Central memory CD8-positive, alpha-beta T cell (primary cell): ENCODE data around the gene FAM53B.

Experiments
- ATAC-seq: fragments of 150-1000 bp; cut with Tn5 transposase; replicated peaks from 2 replicates; pipeline ENCODE4 v1.10.0; 2022; ENCODE audit warnings: mild to moderate bottlenecking, moderate FRiP score, moderate number of reproducible peaks; ENCODE audit not compliant: poor library complexity, severe bottlenecking; ENCODE audit errors: extremely low read depth
- DNase-seq, 2 donors: peaks; one replicate each; pipeline ENCODE4 v3.0.0; 2021; ENCODE audit warnings: low spot score in 2 of 2
- H3K27ac Mint-ChIP-seq: one replicate; pipeline ENCODE4 v1.8.0; 2022; ENCODE audit warnings: low read depth, mild to moderate bottlenecking, moderate library complexity, mixed read lengths
- H3K27me3 Mint-ChIP-seq: one replicate; pipeline ENCODE4 v1.8.0; 2022; ENCODE audit warnings: mixed read lengths
- H3K36me3 Mint-ChIP-seq: one replicate; pipeline ENCODE4 v1.8.0; 2022; ENCODE audit warnings: mild to moderate bottlenecking, moderate library complexity, mixed read lengths; ENCODE audit not compliant: insufficient read depth
- H3K4me1 Mint-ChIP-seq: one replicate; pipeline ENCODE4 v1.8.0; 2022; ENCODE audit warnings: mixed read lengths
- H3K4me3 Mint-ChIP-seq: one replicate; pipeline ENCODE4 v1.8.0; 2022; ENCODE audit warnings: mild to moderate bottlenecking, moderate library complexity, mixed read lengths
- H3K9me3 Mint-ChIP-seq: one replicate; pipeline ENCODE4 v1.8.0; 2022; ENCODE audit warnings: mixed read lengths

FAM53B gene

DNA sequence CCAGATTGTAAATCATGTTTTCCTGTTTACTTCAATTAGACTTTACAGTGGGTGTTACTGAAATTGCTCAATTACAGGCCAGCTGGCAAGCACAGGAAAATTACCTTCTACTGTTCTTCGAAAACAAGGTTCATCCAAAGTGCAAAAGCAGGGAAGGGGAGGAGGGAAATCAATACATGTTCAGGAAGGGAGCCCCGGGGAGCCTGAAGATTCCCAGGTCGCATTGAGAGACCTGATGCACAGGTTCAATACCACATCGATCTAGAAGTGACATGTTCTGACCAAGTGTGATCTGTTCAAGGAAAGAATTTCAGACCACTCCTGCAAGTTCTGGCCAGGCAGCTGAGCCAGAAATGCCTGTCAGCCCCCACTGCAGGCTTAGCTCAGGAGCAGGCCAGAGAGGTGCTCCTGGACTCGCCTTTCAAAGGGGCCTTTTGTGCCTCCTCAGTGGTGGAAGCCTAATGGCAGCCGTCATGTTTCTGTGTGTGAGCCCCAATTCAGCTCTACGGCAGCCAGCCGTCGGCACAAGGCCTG, 35.9 kb downstream of the FAM53B start:
- Mint-ChIP-seq H3K27ac (peak overlapping the region; percentile 97), H3K4me3 (peak overlapping the region; percentile 62), H3K9me3 (no peaks in the 10 kb centered on the region), H3K36me3 (peaks cover 24% of the 10 kb centered on the region), H3K4me1 (peaks cover 87% of the 10 kb centered on the region), H3K27me3 (no peaks in the 10 kb centered on the region)
- ATAC-seq (no peak), DNase-seq (no peak)

DNA sequence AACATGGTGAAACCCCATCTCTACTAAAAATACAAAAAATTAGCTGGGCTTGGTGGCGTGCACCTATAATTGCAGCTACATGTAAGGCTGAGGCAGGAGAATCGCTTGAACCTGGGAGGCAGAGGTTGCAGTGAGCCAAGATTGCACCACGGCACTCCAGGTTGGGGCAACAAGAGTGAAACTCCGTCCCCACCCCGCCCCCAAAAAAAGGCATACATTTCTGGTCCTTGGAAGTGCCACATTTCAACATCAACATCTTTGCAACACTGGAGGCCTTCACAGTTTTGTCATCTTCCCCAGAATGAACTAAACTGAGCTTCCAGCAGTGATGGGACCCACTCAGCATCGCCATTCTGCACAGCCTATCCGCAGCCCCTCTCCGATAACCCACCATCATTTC, 36.6 kb downstream of the FAM53B start:
- Mint-ChIP-seq H3K9me3 (no peaks in the 10 kb centered on the region), H3K36me3 (peaks cover 28% of the 10 kb centered on the region), H3K27me3 (no peaks in the 10 kb centered on the region), H3K4me1 (peaks cover 87% of the 10 kb centered on the region), H3K27ac (peak overlapping the region; percentile 97), H3K4me3 (peak overlapping the region; percentile 62)
- ATAC-seq (no peak), DNase-seq (no peak)

DNA sequence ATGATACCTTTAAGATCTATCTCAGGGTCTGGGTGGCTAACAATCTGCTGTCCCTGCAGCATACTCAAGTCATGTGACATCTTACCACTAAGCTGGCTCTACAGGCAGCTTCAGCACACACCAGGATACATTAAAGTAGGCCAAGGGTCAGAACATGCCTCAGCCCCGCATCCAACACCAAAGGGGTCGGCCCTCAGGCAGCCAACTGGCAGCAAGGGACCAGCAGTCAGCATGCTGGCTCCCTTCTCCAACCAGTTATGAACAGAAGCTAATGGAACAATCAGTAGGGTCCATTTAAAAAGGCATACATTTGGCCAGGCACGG, 37.1 kb downstream of the FAM53B start:
- Mint-ChIP-seq H3K27me3 (no peaks in the 10 kb centered on the region), H3K9me3 (no peaks in the 10 kb centered on the region), H3K4me1 (peaks cover 88% of the 10 kb centered on the region), H3K27ac (peak overlapping the region; percentile 97), H3K36me3 (peaks cover 27% of the 10 kb centered on the region), H3K4me3 (peak overlapping the region; percentile 27)
- ATAC-seq: no peak
- no peak for DNase-seq

DNA sequence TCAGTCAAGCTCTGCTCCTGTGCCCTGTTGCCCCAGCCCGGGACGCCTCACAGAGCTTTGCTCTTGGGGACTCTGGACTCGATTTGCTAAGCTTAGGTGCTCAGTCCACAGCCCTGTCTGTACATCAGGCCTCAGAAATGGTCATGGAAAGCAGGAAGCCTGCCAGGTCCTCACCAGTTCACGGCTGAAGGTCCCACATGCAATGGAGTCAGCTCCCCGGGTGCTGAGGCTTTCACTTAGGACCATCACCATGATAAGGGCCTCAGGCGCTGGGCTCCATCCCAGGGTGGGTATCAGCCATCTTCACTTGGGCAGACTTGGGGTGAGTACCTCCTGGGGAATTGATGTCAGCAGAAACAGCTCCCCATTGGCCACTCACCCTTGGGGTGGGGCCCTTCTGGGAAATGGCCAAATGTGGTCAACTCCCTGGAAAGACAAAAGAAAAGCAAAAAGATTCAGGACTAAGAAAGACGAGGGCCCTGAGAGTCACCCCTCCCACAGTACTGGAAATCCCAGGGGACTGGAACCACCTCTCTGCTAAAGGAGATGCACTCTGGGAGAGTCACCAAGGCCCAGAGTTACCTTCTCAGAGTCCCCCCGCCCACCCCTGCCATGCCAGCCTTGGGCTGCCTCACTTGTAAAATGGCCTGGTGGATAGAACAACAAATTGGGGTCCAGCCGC, 37.6 kb downstream of the FAM53B start:
- DNase-seq: no peak
- H3K27me3 Mint-ChIP-seq: no peaks in the 10 kb centered on the region
- H3K4me1 Mint-ChIP-seq: peaks cover 93% of the 10 kb centered on the region
- peaks cover 29% of the 10 kb centered on the region for H3K36me3 Mint-ChIP-seq
- no peaks in the 10 kb centered on the region for H3K9me3 Mint-ChIP-seq
- ATAC-seq: no peak
- peak overlapping the region; percentile 97 for H3K27ac Mint-ChIP-seq
- H3K4me3 Mint-ChIP-seq: peak overlapping the region; percentile 27

DNA sequence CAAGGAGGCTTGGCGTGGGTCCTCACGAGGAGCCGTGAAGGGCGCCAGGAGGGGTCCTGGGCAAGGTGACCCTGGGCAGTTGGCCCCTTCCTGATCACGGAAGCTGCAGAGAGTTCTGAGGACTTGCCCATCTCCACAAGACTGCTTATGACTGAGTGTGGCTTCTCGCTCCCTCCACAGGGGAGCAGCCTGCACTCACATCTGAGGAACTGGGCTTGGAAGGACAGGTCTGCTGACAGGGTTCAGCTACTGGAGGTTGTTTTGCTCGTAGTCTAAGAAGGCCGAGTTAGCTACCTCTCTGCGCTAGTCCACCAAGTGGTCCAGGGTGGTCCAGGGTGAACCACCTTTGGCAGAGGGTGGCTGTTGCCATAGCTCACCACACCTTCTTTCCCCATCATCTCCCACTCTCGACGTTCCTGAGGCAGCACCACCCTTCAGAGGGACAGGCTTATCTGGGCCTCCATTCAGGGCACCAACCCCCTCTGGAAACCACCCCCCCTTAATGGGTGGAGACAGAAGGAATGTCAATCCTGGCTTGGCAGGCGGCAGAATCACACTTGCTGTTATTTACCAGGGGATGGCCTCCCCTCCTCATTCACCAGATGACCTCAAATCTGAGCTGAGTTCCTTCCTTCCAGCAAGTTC, 38.2 kb downstream of the FAM53B start:
- no peak for ATAC-seq
- peaks cover 96% of the 10 kb centered on the region for H3K4me1 Mint-ChIP-seq
- peak overlapping the region; percentile 97 for H3K27ac Mint-ChIP-seq

DNA sequence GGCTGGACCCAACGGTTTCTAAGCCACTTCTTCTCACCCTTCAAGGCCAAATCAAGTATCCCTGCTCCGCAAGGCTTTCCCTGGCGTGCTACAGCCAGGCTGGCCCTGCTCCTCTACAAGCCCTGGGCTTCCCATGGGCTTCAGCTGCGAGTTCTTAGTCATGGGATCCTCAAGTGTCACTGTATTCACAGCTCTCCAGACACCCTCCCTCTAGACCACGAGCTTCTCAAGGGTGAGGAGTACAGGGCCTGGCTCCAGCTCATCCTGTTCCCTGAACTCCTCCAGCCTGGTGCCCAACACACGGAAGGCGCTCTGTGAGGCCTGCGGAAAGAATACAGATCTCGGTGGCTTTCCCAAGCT, 38.8 kb downstream of the FAM53B start:
- Mint-ChIP-seq H3K9me3 (no peaks in the 10 kb centered on the region), H3K27ac (peak overlapping the region; percentile 97), H3K27me3 (no peaks in the 10 kb centered on the region), H3K4me3 (peak overlapping the region; percentile 65), H3K4me1 (peaks cover 96% of the 10 kb centered on the region), H3K36me3 (peaks cover 28% of the 10 kb centered on the region)
- no peak for DNase-seq
- no peak for ATAC-seq

More for the DNA sequence above, 38.2 kb downstream of the FAM53B start:
- no peaks in the 10 kb centered on the region for H3K27me3 Mint-ChIP-seq
- no peak for DNase-seq
- H3K9me3 Mint-ChIP-seq: no peaks in the 10 kb centered on the region
- H3K4me3 Mint-ChIP-seq: peak overlapping the region; percentile 65
- peaks cover 29% of the 10 kb centered on the region for H3K36me3 Mint-ChIP-seq

DNA sequence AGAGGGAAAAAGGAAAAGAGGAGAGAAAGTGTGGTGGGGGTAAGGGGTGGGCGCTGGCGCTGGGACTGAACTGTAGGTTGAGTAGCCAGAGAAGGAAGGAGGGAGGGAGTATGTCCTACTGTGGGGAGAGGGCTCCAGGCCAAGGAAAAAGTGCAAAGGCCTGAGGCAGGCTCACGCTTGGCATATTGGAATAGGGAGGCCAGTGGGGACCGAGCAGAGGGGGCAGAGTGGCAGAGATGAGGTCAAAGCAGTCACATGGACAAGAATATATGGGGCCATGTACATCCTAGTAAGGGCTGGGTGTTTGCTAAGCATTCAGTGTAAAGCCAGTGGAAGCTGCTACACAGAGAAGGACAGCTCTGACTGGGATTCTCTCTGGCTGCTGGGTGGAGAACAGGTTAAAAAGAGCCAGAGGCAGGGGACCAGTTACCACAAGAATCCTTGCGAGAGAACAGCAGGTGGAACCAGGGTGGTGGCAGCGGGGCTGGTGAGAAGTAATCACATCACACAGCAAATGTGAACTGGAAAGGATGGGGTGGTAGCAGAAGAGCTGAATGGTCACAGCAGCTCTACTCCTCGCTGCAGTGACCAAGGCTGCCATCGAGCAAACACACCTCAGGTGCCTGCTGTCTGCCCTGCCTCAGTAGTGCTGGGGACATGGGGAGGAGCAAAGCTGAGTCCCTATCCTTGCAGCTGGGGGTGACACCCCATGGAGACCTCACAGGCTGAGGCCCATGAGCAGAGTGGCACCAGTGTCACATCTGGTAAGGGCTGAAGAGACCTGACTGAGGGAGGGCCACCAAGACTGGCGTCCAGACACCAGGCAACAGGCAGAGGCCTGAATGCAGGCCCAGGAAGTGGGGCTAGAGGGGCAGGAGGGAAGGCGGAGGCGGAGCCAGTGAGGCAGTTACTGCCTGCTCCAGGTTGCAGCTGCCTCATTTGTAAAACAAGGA, 39.5 kb downstream of the FAM53B start:
- ATAC-seq: no peak
- Mint-ChIP-seq H3K4me3 (peak overlapping the region; percentile 65), H3K9me3 (no peaks in the 10 kb centered on the region), H3K4me1 (peaks cover 96% of the 10 kb centered on the region), H3K27ac (peak overlapping the region; percentile 97), H3K27me3 (no peaks in the 10 kb centered on the region), H3K36me3 (peaks cover 29% of the 10 kb centered on the region)
- no peak for DNase-seq

DNA sequence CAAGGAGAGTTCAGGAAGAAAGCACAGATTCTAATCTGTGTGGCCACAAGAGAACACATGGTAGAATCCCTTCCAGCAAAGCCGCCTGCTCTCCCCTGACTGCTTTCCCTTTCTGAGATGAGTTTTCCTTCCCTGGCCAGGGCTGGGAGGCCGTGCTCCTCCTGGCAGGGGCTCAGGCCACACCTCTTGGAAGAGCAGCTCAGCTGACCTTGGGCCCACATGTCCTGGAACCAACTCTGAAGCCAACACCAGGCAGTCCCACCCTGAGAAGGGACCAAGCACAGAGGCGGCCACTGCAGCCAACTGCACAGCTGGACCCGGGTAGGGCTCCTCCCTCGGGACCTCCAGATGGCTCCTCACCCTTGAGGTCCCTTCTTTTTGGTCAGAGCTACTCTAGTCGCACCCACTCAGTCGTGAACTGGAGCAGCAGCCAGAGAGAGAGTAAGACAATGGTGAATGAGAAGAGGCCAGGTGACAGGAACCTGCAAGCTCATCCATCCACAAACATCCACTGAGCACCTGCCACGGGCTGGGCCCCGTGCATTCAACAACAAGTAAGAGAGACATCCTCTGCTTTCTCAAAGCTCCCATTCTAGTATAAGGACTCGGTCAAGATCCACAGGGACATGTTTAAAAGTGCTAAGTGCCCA, 40.3 kb downstream of the FAM53B start:
- DNase-seq (no peak), ATAC-seq (no peak)
- H3K27me3 Mint-ChIP-seq: no peaks in the 10 kb centered on the region
- H3K36me3 Mint-ChIP-seq: peaks cover 28% of the 10 kb centered on the region
- H3K9me3 Mint-ChIP-seq: no peaks in the 10 kb centered on the region
- H3K27ac Mint-ChIP-seq: peak overlapping the region; percentile 97
- H3K4me1 Mint-ChIP-seq: peaks cover 96% of the 10 kb centered on the region
- H3K4me3 Mint-ChIP-seq: peak overlapping the region; percentile 65

DNA sequence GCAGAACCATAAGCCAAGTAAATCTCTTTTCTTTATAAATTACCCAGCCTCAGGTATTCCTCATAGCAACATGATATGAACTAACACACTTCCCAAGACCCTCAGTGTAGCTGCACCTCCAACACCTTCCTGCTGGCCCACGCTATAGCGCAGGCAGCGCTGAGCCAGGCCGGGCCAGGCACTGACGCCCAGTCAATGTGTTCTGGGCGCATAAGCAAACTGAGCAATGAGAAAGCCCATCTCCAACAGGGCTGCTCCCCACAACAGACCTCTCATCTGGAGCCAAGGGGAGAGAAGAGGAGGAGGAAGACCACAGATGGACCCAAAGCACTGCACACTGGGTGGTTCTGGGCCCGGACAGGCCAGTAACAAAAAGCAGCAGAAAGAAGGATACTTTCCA, 40.8 kb downstream of the FAM53B start:
- peak overlapping the region; percentile 97 for H3K27ac Mint-ChIP-seq
- peaks cover 98% of the 10 kb centered on the region for H3K4me1 Mint-ChIP-seq
- no peak for DNase-seq
- no peaks in the 10 kb centered on the region for H3K9me3 Mint-ChIP-seq
- peaks cover 34% of the 10 kb centered on the region for H3K36me3 Mint-ChIP-seq
- ATAC-seq: no peak
- H3K27me3 Mint-ChIP-seq: no peaks in the 10 kb centered on the region
- peak overlapping the region; percentile 65 for H3K4me3 Mint-ChIP-seq

DNA sequence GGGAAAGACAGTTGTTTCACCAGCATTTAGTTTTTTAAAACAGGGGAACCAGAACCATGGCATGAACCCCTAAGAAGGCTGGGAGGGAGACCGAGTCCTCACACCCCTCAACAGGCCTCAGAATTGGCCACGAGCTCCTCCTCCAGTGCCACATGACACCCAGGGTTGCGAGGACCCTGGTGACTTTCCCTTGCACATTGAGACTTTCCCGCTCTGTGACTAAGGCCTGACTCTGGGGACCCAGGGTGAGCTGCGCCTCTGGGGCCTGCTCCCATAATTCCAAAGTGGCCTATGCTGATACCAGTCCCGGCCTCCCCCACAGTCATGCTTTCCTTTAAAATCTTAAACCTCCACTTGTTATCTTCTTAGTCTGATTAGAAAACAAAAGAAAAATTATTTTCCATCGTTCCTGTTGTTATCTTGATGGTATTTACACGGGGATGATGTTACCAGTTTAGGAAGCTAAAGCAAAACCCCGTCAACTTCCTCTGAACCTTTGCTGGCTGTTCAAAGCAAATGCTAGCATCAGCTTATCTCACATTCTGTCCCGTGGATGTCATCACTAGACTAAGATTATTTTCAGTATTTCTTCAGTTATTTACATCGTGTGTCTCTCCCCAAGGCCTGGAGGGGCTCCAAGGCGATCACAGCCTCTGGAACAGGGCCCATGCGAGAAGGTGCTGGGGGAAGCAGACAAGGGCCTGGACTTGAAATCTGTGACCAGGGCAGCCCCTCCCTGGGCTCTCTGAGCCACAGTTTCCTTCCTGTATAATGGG, 42.1 kb downstream of the FAM53B start:
- no peak for DNase-seq
- no peaks in the 10 kb centered on the region for H3K9me3 Mint-ChIP-seq
- peak overlapping the region; percentile 65 for H3K4me3 Mint-ChIP-seq
- no peaks in the 10 kb centered on the region for H3K27me3 Mint-ChIP-seq
- H3K27ac Mint-ChIP-seq: peak overlapping the region; percentile 97
- ATAC-seq: peak; percentile 66
- H3K4me1 Mint-ChIP-seq: peaks cover 100% of the 10 kb centered on the region
- peaks cover 36% of the 10 kb centered on the region for H3K36me3 Mint-ChIP-seq

DNA sequence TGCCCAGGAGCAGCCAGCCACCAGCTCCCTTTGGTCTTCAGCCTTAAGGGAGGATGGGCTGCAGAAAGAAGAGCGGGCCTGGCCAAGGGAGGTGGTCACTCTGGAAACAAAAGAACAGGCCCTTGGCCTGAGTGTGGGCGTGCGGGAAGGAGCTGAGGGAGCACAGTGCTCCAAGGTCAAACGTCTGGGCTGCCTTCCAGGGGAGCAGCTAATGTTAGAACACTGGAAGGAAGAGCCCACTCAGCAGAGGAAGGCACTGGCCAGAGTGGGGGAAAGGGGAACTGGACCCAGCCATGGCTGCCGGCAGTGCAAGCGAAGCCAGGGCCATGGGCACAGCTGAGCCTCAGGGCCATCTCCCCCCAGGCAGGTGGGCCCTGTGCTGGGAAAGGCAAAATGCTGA, 42.7 kb downstream of the FAM53B start:
- Mint-ChIP-seq H3K36me3 (peaks cover 36% of the 10 kb centered on the region), H3K4me3 (peak overlapping the region; percentile 76), H3K4me1 (peaks cover 100% of the 10 kb centered on the region), H3K9me3 (no peaks in the 10 kb centered on the region), H3K27ac (peak overlapping the region; percentile 97), H3K27me3 (no peaks in the 10 kb centered on the region)
- no peak for ATAC-seq
- no peak for DNase-seq

DNA sequence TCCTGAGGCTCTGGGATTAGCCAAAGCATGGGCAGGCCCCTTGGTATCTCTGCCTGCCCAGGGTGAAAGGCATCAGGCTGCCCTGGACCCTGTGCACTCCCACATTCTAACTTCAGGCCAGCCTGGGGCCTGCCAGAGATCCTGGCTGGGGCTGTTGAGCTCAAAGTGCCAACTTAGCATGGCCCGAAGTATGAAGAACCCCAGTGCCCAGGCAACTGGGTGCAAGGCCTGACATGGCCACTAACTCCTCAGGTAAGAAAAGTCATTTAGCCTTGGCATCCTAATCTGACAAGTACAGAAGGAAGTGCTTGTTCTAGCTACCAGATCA, 43.2 kb downstream of the FAM53B start:
- Mint-ChIP-seq H3K4me3 (peak overlapping the region; percentile 76), H3K9me3 (no peaks in the 10 kb centered on the region), H3K4me1 (peaks cover 100% of the 10 kb centered on the region), H3K36me3 (peaks cover 37% of the 10 kb centered on the region), H3K27ac (peak overlapping the region; percentile 97), H3K27me3 (no peaks in the 10 kb centered on the region)
- no peak for DNase-seq
- ATAC-seq: no peak
